Testis (tissue), 2 donors: ENCODE results near the gene XPO5.

Experiments
- POLR2A ChIP-seq: fragments of 450-650 bp; IDR thresholded peaks from one replicate; pipeline ENCODE4 v1.6.1; 2017; ENCODE audit warnings: antibody characterized with exemption, mild to moderate bottlenecking, moderate library complexity
- TF ChIP-seq, protein P1 (sequence below), 3 experiments: fragments of 450-650 bp in 2 of 3; fragments of 200-600 bp in 1 of 3; sonication (generic) in 1 of 3; IDR thresholded peaks; one replicate each; pipeline ENCODE4 v1.5.1; 2016 to 2019; ENCODE audit warnings: antibody characterized with exemption in 3 of 3, mild to moderate bottlenecking in 2 of 3, moderate library complexity in 1 of 3

DNA sequence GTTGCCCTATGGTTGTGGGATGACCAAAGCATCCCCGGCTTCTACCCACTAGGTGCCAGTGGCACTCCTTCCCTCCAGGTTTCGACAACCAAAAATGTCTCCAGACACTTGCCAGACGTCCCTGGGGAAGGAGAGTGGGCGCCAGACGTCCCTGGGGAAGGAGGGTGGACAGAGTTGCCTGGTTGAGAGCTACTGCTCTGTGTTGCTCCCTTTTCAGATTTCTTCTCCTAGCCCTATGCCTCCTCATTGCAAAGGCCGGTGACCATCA, 78.8 kb downstream of the XPO5 start:
- TF ChIP-seq, protein P1, sequence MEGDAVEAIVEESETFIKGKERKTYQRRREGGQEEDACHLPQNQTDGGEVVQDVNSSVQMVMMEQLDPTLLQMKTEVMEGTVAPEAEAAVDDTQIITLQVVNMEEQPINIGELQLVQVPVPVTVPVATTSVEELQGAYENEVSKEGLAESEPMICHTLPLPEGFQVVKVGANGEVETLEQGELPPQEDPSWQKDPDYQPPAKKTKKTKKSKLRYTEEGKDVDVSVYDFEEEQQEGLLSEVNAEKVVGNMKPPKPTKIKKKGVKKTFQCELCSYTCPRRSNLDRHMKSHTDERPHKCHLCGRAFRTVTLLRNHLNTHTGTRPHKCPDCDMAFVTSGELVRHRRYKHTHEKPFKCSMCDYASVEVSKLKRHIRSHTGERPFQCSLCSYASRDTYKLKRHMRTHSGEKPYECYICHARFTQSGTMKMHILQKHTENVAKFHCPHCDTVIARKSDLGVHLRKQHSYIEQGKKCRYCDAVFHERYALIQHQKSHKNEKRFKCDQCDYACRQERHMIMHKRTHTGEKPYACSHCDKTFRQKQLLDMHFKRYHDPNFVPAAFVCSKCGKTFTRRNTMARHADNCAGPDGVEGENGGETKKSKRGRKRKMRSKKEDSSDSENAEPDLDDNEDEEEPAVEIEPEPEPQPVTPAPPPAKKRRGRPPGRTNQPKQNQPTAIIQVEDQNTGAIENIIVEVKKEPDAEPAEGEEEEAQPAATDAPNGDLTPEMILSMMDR (IDR thresholded peaks at IDR 0.05) = no peak
- TF ChIP-seq POLR2A = no peak
